Measurements from ENCODE around the gene PRRC1. TPM values are rescaled to one million over a fixed set of nuclear protein-coding genes. Genes with fewer than 3 reads are reported as not detected.

Gene PRRC1
- total and polyA plus RNA-seq, 2 experiments from 2014 or later: 64.7 to 70.7 TPM

- TF ChIP-seq EZH2phosphoT487 (IDR thresholded peaks at IDR 0.05; ENCODE audit: unreplicated experiment) (no peak), POLR2AphosphoS5 (IDR thresholded peaks at IDR 0.05; ENCODE audit: low read depth) (no peak), CREB1 (CRISPR knock-in tag; IDR thresholded peaks at IDR 0.05; ENCODE audit: low read depth) (no peak), JUNB (IDR thresholded peaks at IDR 0.05; ENCODE audit: unreplicated experiment) (no peak), NANOG (IDR thresholded peaks at IDR 0.05; ENCODE audit: borderline replicate concordance) (no peak), STAT1 (IDR thresholded peaks at IDR 0.05; ENCODE audit: unreplicated experiment) (no peak), ZNF331 (CRISPR knock-in tag; IDR thresholded peaks at IDR 0.05; ENCODE audit: low read depth) (no peak)
- TF ChIP-seq, protein P1, sequence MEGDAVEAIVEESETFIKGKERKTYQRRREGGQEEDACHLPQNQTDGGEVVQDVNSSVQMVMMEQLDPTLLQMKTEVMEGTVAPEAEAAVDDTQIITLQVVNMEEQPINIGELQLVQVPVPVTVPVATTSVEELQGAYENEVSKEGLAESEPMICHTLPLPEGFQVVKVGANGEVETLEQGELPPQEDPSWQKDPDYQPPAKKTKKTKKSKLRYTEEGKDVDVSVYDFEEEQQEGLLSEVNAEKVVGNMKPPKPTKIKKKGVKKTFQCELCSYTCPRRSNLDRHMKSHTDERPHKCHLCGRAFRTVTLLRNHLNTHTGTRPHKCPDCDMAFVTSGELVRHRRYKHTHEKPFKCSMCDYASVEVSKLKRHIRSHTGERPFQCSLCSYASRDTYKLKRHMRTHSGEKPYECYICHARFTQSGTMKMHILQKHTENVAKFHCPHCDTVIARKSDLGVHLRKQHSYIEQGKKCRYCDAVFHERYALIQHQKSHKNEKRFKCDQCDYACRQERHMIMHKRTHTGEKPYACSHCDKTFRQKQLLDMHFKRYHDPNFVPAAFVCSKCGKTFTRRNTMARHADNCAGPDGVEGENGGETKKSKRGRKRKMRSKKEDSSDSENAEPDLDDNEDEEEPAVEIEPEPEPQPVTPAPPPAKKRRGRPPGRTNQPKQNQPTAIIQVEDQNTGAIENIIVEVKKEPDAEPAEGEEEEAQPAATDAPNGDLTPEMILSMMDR (conservative IDR thresholded peaks at IDR 0.05; ENCODE audit: low read depth in 2 of 2): no peak
These were observed 85.7 kb downstream of the PRRC1 start (continued) for GRCh38 chr5:127602896-127603844.

Other genes with a start within 250 kb of the PRRC1 start
- gene MEGF10, start 226.8 kb upstream of the PRRC1 start, total RNA-seq (2014; rRNA removed; shearing (Covaris generic)): 28.3 and 45.1 TPM in 2 replicates
- 3.7 and 4.5 TPM in 2 replicates for gene MEGF10, start 226.8 kb upstream of the PRRC1 start, polyA plus RNA-seq (2016; fragmentation: Nextera tagmentation; extraction: Ambion mirVana)
- not detected in 2 replicates for gene CTXN3, start 131.4 kb downstream of the PRRC1 start, total RNA-seq (2014; rRNA removed; shearing (Covaris generic))
- gene CTXN3, start 131.4 kb downstream of the PRRC1 start, polyA plus RNA-seq (2016; fragmentation: Nextera tagmentation; extraction: Ambion mirVana): not detected in 2 replicates
- gene CCDC192, start 185.8 kb downstream of the PRRC1 start, total RNA-seq (2014; rRNA removed; shearing (Covaris generic)): 1.3 TPM in 1 of 2 replicates, not detected in the other
- 0.40 and 0.68 TPM in 2 replicates for gene CCDC192, start 185.8 kb downstream of the PRRC1 start, polyA plus RNA-seq (2016; fragmentation: Nextera tagmentation; extraction: Ambion mirVana)